ENCODE measurements around the gene PFKFB4.
"Not testable (repeated sequence)": the region's sequence is repeated elsewhere in the genome, so short reads cannot be mapped to it uniquely, and the experiment has no call there.

Gene PFKFB4

DNA sequence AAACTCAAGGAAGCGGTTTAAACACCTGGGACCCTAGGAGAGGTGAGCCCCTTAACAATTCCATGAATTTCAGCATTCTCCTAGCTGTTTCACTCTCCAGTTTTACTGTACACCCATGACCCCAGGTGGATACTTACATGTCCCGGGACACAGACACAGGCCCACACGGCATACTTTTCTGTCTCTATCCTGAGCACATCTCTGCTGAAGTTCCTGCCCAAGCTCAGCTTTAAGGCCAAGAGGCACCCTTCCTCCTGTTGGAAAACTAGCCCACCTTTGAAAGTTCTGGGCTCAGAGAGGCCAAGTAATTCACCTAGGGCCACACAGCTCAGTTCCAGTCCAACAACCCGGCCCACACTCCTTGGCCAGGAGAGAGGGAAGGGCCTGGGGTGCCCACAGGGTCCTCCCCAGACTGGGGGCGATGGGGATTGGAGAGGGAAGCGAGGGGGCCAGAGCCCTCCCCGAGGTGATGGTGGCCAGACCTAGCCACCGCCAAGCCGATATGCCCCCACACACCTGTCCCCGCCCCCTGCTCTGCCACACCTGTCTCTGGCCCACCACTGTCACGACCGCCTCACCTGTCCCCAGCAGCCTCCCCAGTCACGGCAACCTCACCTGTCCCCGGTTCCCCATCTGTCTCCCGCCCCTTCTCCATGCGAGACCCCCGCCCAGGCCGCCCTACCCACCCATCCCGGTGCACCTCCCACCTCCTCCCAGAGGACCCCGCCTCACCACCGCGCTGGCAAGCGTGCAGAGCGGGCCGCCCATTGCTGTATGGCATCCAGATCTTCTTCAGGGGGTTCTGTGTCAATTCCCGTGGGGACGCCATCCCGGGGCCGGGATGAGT, 431 bp downstream of the PFKFB4 start:
- no peak for DNase-seq

DNA sequence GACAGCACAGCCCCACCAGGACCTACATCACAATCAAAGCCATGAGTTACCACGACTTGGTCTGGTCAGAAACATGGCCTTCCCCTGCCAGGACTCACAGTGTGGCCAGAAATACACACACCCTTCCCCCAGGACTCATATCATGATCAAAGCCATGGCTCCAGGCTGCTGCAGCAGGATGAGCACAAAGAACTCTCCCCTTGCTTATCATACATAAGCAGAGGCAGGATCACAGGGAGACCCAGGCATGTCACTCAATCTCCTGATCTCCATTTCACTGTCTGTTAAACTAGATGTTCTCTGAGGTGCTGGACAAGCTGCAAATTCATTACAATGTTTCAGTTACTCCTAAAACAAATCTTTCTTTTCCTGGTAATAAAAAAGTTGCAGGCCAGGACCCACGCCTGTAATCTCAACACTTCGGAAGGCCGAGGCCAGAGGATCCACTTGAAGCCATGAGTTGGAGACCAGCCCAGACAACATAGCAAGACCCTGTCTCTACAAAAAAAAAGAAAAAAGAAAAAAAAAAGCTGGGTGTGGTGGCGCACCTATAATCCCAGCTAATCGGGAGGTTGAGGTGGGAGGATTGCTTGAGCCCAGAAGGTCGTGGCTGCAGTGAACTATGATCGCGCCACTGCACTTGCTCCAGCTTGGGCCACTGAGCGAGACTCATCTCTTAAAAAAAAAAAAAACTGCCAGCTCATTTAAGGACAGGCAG, 1.2 kb downstream of the PFKFB4 start:
- no peak for DNase-seq

DNA sequence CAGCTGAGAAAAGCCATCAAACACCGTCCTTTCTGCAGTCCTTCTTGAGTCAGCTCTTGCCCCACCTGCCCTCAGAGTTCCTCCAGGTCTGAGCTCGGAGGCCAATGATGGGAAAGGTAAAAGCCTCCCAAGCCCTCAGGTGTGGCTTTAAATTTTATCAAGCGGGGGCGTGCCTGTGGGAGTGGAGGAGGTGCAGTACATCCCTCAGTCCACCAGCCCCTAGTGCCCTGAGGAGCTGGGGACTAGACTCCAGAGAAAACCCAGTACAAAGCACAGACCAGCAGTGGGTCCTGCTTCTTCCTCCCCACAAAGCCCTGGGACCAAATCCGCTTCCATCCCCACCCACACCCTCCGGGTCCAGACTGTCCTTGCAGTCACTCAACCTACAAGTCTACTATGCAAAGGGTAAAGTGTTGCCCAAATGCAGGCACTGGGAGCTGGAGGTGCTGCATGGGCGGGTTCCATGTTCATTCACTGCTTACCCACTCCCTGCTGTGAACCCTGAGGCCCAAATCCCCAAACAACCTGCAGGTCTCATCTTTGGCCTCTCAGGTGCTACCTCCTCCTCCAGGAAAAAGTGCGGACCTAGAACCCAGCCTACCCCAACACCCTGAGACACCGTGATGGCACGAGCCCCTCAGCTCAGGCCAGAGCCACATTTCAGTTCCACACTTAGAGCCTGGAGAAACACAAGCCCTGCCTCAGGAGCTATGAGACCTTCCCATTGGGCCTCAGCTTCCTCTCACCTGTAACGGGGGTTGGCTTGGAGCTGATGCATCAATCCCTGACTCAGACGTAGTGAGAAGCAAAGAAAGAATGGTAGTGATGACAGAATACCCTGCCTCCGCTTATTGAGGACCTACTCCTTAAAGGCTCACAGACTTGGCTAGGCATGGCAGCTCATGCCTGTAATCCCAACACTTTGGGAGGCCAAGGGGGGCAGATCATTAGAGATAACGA, 2.4 kb downstream of the PFKFB4 start:
- no peak for DNase-seq

GRCh38 chr3:48553361-48553760, 3.2 kb downstream of the PFKFB4 start:
- DNase-seq: no peak

DNA sequence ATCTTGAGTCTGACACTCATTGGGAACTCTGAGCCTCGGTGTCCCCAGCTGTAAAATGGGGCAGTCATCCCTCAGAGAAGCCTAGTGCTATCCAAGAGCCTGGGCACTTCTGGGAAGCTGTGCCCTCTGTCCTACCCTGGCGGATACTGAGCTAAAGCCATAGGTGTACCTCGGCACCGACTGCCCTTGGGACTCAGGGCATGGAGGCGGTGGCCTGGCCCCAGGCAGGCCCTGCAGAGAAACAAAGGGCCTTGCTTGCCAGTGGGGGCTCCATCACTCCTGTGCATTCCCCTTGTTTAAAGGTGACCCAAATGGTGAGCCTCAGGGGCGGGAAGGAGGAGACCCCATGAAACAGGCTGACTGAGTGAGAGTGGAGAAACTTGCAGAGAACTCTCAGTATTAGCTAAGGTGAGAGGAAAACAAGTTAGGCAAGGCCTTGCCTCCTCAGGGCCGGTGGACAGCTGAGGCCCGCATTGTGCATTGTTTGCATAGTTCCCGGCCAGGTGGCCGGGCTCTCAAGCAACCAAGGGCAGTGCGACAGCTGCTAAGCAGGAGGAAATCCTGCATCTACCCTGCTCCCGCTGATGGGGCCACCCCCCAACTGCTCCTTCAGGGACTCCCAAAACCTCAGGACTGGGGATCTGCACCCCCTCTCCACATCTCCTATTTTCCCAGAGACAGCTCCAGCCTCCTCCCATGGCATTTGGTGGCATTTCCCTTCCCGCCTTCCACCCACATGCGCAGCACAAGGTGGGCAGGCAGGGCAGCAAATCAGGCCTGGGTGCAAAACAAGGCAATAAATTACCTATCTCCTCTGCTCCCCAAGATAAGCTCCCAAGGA, 4.3 kb downstream of the PFKFB4 start:
- DNase-seq: no peak

DNA sequence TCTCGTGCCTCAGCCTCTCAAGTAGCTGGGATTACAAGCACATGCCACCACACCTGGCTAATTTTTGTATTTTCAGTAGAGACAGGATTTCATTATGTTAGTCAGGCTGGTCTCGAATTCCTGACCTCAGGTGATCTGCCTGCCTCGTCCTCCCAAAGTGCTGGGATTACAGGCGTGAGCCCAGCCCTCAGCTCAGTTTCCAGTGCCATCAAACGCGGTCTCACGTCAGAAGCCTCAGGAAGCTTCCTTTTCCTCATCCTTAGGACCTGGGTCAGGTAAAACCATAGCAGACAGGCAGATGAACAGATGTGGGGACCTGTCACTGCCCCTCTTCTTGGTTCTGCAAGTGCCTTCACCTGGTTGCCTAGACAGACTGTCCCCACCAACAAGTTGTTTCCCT, 5.0 kb downstream of the PFKFB4 start:
- not testable (repeated sequence) for DNase-seq

- peak; percentile 40 for DNase-seq
Measured at GRCh38 chr3:48548729-48549705, 7.6 kb downstream of the PFKFB4 start.

DNA sequence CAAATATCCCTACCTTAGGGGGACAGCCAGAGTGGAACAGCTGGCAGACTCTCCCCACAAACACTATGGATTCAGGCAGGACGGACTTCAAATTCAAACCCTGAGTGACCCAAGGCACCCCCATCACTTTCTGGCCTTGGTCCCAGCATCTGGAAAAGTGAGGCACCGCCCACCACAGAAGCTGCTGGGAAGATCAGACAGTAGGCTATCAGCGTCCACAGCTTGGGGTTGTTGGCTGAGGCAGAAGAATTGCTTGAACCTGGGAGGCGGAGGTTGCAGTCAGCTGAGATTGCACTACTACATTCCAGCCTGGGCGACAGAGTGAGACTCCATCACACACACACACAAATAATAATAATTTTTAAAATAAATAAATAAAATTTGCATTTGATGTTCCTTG, 8.5 kb downstream of the PFKFB4 start:
- no peak for DNase-seq

- no peak for DNase-seq
Measured at GRCh38 chr3:48546203-48546829, 10.3 kb downstream of the PFKFB4 start.

GRCh38 chr3:48544141-48544540, 12.5 kb downstream of the PFKFB4 start:
- no peak for DNase-seq

- DNase-seq: no peak
Measured at GRCh38 chr3:48543271-48543866, 13.2 kb downstream of the PFKFB4 start.

DNA sequence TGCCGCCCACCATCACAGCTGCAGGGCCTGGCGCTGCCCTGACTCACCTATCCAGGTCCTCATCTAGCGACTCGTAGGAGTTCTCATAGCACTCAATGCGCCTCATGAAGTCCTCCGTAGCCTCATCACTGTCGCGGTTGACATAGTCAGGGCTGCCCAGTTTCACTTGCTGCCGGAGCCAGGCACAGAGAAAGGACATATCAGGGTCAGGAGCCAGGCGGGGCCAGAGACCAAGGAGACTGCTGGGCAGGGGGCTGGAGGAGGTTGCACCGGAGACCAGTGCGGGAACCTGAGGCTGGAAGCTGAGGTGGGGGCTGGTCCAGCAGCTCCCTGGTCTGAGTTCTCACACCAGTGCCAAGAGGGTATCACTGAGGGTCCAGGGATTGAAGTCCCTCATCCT, 18.2 kb downstream of the PFKFB4 start:
- DNase-seq: no peak

- DNase-seq: no peak
Measured at GRCh38 chr3:48536785-48537184, 19.8 kb downstream of the PFKFB4 start.

DNA sequence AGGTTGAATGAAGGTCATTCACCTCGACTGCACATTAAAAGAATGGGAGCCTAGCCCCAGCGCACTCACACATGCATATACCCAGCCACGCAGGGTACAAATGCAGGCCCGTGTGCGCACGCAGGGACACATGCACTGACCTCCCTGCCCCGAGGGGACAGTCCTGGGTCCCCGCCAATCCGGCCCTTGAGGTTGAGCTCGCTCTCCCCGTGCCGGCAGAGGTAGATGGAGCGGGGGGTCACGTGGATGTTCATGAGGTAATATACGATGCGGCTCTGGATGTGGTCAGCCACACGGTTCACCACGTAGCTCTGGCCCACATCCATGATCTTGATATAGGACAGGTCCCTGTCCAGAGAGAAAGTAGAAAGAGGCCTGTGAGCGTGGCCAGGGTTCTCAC, 20.5 kb downstream of the PFKFB4 start:
- no peak for DNase-seq

- DNase-seq: no peak
Measured at GRCh38 chr3:48535578-48535977, 21.0 kb downstream of the PFKFB4 start.

DNA sequence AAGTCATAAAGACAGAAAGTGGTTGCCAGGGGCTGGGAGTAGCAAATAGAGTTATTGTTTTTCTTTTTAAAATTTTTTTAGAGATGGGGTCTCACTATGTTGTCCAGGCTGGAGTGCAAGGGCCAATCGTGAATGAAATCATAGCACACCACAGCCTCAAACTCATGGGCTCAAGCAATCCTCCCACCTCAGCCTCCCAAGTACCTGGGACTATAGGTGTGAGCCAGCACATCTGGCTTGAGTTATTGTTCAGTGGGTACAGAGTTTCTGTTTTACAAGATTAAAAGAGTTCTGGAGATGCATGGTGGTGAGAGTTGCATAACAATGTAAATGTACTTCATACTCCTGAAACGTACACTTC, 23.6 kb downstream of the PFKFB4 start:
- DNase-seq: no peak

GRCh38 chr3:48532271-48532976, 24.2 kb downstream of the PFKFB4 start:
- no peak for DNase-seq

DNA sequence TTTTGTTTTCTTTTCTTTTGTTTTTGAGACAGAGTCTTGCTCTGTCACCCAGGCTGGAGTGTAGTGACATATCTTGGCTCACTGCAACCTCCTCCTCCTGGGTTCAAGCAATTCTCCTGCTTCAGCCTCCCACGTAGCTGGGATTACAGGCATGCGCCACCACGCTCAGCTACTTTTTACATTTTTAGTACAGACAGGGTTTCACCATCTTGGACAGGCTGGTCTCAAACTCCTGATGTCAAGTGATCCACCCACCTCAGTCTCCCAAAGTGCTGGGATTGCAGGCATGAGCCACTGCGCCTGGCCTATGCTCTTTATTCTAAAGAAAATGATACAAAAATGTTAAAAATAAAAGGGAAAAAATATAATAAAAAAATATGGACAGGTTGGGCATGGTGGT, 25.9 kb downstream of the PFKFB4 start:
- DNase-seq: not testable (repeated sequence)

DNA sequence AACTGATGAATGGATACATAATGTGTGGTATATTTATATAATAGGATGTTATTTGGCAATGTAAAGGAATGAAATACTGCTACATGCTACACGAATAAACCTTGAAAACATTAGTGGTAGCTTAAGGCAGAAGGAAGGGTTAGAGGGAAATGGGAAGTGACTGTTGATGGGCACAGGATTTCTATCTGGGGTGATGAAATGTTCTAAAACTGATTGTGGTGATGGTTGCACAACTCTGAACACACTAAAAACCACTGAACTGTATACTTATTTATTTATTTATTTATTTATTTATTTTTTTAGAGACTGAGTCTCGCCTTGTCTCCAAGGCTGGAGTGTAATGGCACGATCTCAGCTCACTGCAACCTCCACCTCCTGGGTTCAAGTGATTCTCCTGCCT, 27.8 kb downstream of the PFKFB4 start:
- DNase-seq: no peak

DNA sequence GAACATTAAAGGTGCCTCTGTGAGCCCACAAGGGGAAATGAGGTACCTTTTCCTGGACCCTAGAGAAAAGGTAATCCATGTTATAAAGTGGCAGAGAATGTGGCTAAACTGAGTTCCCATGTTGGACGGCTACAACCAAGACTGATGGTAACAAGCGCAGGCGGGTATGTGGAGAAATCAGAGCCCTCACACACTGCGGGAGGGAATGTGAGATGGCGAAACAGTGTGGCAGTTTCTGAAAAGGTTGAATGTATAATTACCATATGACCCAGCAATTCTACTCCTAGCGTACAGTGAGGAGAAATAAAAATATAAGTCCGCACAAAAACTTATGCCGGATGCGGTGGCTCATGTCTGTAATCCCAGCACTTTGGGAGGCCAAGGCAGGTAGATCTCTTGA, 28.6 kb downstream of the PFKFB4 start:
- no peak for DNase-seq
